ENCODE results near the gene GTF2F2.
"Not testable (repeated sequence)": the region's sequence is repeated elsewhere in the genome, so short reads cannot be mapped to it uniquely, and the experiment has no call there.

Gene GTF2F2

GRCh38 chr13:45180303-45180702 lies 60.0 kb downstream of the GTF2F2 start:
- intact Hi-C loops (cut with micrococcal nuclease): no loop called here
- no peaks in the 10 kb centered on the region for H3K27me3 Mint-ChIP-seq
- no peaks in the 10 kb centered on the region for H3K9me3 Mint-ChIP-seq
- peaks cover 6% of the 10 kb centered on the region for H3K4me1 Mint-ChIP-seq (ENCODE audit: low read depth)
- H3K27ac Mint-ChIP-seq: no peak overlapping the region
- peaks cover 48% of the 10 kb centered on the region for H3K36me3 Mint-ChIP-seq (ENCODE audit: low read depth)
- no peak overlapping the region for H3K4me3 Mint-ChIP-seq

DNA sequence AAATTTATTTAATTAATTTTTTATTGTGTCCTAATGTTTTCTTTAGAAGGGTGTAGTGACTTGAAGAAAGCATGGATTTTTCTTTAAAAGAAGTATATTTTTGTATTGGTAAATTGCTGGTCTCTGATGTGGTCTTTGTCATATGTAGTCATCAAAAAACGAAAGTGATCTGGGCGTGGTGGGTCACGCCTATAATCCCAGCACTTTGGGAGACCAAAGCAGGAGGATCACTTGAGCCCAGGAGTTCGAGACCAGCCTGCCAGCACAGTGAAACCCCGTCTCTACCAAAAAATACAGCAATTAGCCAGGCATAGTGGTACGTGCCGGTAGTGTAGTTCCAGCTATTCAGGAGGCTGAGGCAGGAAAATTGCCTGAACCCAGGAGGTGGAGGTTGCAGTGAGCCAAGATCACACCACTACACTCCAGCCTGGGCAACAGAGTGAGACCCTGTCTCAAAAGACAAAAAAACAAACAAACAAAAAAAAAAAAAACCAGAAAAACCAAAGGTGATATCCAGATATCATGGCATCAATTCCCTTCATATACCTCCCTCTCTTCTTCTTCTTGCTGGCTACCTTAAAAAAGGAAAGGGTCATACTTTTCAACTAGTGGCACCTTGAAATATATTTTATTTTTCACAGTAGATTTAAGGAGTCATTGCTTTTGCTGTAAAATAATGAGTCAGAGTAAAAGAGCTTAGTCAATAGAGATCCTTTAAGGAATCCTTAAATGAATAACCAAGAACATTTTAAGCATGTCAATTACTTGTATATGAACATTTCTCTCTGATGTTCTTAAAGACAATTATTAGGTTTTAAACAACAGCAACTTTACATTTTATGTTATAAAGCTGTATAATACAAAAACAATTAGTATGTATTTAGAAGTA lies 60.6 kb downstream of the GTF2F2 start:
- H3K27me3 Mint-ChIP-seq: no peaks in the 10 kb centered on the region

GRCh38 chr13:45184693-45185092 lies 64.4 kb downstream of the GTF2F2 start:
- no peak overlapping the region for H3K27ac Mint-ChIP-seq
- H3K4me3 Mint-ChIP-seq: no peak overlapping the region
- peaks cover 6% of the 10 kb centered on the region for H3K4me1 Mint-ChIP-seq (ENCODE audit: low read depth)
- no peaks in the 10 kb centered on the region for H3K27me3 Mint-ChIP-seq
- H3K36me3 Mint-ChIP-seq (ENCODE audit: low read depth): peaks cover 25% of the 10 kb centered on the region
- no peaks in the 10 kb centered on the region for H3K9me3 Mint-ChIP-seq
- intact Hi-C loops (cut with micrococcal nuclease): no loop called here

More for the DNA sequence above, 60.6 kb downstream of the GTF2F2 start:
- intact Hi-C loops (cut with micrococcal nuclease): no loop called here
- Mint-ChIP-seq H3K9me3 (no peaks in the 10 kb centered on the region), H3K4me3 (no peak overlapping the region), H3K36me3 (ENCODE audit: low read depth) (peaks cover 42% of the 10 kb centered on the region), H3K4me1 (ENCODE audit: low read depth) (peaks cover 6% of the 10 kb centered on the region), H3K27ac (no peak overlapping the region)

DNA sequence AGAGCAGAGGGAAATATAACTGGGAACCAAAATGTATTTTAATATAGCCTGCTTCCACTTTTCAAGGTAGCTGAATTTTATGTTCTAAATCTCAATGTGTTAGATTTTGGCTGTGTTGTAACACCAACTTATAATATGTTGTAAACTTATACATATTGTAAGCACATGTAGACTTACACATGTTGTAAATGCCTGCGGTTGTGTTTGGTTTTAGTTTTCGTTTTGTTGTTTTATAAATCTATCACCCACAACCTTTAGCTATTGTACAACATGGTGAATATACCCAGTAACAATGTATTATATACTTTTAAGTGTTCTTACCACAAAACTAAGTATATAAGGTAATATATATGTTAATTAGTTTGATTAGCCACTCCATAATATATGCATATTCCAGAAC lies 65.0 kb downstream of the GTF2F2 start:
- Mint-ChIP-seq H3K36me3 (ENCODE audit: low read depth) (peaks cover 25% of the 10 kb centered on the region), H3K27me3 (no peaks in the 10 kb centered on the region), H3K4me3 (no peak overlapping the region), H3K9me3 (no peaks in the 10 kb centered on the region), H3K27ac (no peak overlapping the region), H3K4me1 (ENCODE audit: low read depth) (peaks cover 6% of the 10 kb centered on the region)
- intact Hi-C loops (cut with micrococcal nuclease): no loop called here

DNA sequence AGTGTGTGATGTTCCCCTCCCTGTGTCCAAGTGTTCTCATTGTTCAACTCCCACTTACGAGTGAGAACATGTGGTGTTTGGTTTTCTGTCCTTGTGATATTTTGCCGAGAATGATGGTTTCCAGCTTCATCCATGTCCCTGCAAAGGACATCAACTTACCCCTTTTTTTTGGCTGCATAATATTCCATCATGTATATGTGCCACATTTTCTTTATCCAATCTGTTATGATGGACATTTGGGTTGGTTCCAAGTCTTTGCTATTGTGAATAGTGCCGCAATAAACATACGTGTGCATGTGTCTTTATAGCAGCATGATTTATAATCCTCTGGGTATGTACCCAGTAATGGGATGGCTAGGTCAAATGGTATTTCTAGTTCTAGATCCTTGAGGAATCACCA lies 68.8 kb downstream of the GTF2F2 start:
- H3K27me3 Mint-ChIP-seq; intact Hi-C loops (cut with micrococcal nuclease); H3K4me3 Mint-ChIP-seq; H3K9me3 Mint-ChIP-seq; H3K27ac Mint-ChIP-seq: not testable (repeated sequence)
- Mint-ChIP-seq H3K4me1 (ENCODE audit: low read depth) (peaks cover 14% of the 10 kb centered on the region), H3K36me3 (ENCODE audit: low read depth) (peaks cover 10% of the 10 kb centered on the region)

DNA sequence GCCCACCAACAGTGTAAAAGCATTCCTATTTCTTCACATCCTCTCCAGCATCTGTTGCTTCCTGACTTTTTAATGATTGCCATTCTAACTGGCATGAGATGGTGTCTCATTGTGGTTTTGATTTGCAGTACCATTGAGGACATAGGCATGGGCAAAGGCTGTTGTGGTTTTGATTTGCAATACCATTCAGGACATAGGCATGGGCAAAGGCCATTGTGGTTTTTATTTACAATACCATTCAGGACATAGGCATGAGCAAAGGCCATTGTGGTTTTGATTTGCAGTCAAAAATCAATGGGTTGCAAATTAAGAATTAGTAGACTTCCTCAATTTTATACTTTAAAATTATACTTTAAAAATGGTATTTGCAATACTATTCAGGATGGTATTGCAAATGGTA lies 69.2 kb downstream of the GTF2F2 start:
- H3K36me3 Mint-ChIP-seq (ENCODE audit: low read depth); H3K4me3 Mint-ChIP-seq; intact Hi-C loops (cut with micrococcal nuclease); H3K27ac Mint-ChIP-seq; H3K27me3 Mint-ChIP-seq; H3K9me3 Mint-ChIP-seq: not testable (repeated sequence)
- H3K4me1 Mint-ChIP-seq (ENCODE audit: low read depth): peaks cover 14% of the 10 kb centered on the region

DNA sequence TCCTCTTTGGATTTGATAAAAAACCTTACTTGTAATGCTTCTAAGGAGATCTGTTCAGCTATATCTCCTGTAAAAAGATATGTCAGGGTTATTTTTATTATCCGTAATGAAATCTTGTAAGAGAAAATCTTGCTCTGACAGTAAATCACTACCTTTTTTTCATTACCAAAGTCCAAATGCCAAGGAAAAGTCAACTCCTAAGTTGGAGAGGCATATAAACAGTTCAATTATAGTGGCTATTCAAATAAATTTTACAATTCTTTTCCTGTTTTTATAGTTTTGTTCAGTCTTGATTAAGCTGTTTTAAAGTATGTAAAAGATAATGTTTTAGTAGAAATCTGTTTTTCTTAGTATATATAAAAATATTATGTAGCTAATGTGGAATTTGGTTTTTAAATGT lies 71.6 kb downstream of the GTF2F2 start:
- Mint-ChIP-seq H3K9me3 (no peaks in the 10 kb centered on the region), H3K27ac (no peak overlapping the region), H3K36me3 (ENCODE audit: low read depth) (no peaks in the 10 kb centered on the region), H3K4me1 (ENCODE audit: low read depth) (peaks cover 24% of the 10 kb centered on the region), H3K27me3 (no peaks in the 10 kb centered on the region), H3K4me3 (no peak overlapping the region)
- intact Hi-C loops (cut with micrococcal nuclease): loop anchor here (10.0 kb wide), 1 partner anchor 137 kb away; no protein-coding TSS in a partner anchor

DNA sequence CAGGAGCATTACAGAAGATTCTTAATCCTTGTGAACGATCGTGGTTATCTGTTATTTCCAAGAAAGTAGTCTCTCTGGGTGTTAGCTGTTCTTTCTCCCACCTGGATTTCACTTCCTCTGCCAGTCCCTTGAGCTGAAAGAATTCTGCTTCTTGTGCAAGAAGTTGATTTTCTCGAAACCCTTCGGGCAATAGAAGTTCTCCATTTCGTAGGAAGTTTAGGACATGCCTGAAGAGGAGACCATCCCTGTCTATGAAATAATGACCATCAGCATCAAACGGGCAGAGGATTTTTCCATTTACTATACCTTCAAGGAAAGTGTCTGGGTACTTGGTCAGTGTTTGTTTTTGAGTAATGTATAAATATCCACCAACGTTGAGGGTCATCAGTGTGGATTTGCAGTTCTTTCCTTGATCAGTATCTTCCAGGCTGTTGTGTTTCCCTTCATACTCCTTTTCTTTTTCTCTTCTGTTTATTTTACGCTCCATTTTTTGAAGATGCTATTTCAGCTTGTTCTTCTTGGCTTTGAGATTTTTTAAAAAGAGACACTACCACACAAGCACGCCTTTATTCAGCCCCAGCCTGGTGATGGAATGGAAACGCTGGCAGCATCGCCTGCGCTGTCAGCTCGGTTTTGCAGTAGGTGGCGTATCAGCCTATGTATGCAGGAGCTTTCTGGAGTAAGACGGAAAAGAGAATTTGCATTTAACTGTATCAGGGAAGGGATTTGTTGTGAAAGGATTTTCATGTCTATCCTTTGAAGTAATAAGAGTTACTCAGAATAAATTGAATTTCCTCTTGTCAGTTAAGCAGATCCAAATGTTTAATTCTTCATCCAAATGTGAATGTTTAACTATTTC lies 74.0 kb downstream of the GTF2F2 start:
- peaks cover 35% of the 10 kb centered on the region for H3K4me1 Mint-ChIP-seq (ENCODE audit: low read depth)
- H3K9me3 Mint-ChIP-seq: no peaks in the 10 kb centered on the region
- H3K27ac Mint-ChIP-seq: peak overlapping the region; percentile 40
- peak overlapping the region; percentile 27 for H3K4me3 Mint-ChIP-seq
- no peaks in the 10 kb centered on the region for H3K36me3 Mint-ChIP-seq (ENCODE audit: low read depth)
- no peaks in the 10 kb centered on the region for H3K27me3 Mint-ChIP-seq
- intact Hi-C loops (cut with micrococcal nuclease): loop anchor here (10.0 kb wide), 1 partner anchor 140 kb away; no protein-coding TSS in a partner anchor

DNA sequence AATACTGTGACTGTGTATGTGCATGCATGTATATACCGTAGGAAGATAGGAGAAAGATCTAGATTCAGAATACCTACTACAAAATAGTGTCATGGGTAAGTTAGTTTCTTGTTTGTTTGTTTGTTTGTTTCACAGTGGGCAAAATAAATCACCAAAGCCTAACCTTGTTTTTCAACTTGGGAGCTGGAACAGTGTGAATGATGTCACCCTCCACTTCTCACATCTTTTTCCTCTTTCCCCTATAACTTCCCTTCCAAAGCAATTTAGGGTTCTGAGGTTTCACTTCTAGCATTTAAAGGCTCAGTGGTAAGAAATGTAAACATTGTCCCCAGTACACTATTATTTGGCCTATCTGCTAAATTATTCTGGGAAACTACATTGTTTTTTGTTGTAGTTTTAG lies 75.1 kb downstream of the GTF2F2 start:
- Mint-ChIP-seq H3K36me3 (ENCODE audit: low read depth) (no peaks in the 10 kb centered on the region), H3K4me1 (ENCODE audit: low read depth) (peaks cover 42% of the 10 kb centered on the region), H3K27me3 (no peaks in the 10 kb centered on the region), H3K4me3 (no peak overlapping the region), H3K27ac (no peak overlapping the region), H3K9me3 (no peaks in the 10 kb centered on the region)
- intact Hi-C loops (cut with micrococcal nuclease): loop anchor here (10.0 kb wide), 1 partner anchor 141 kb away; no protein-coding TSS in a partner anchor

DNA sequence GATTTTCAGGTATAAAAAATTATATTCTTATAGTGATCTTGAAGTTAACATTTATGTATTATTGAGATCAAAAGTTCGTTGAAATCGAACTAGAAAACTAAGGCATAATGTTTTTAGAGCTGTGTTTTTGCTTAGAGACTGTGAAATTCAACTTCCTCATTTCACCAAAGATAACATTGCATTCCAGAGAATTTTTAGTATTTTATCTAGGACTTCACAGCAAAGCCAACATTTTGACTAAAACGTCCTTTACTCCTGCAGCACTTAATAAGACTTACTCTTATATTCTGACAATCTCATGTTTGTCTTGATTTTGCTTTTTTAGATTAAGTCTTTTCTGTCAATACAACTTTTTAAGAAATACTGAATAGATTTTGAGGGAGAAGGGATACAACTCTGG lies 75.8 kb downstream of the GTF2F2 start:
- Mint-ChIP-seq H3K36me3 (ENCODE audit: low read depth) (no peaks in the 10 kb centered on the region), H3K4me3 (no peak overlapping the region), H3K9me3 (no peaks in the 10 kb centered on the region), H3K27ac (no peak overlapping the region), H3K27me3 (no peaks in the 10 kb centered on the region), H3K4me1 (ENCODE audit: low read depth) (peaks cover 47% of the 10 kb centered on the region)
- intact Hi-C loops (cut with micrococcal nuclease): loop anchor here (10.0 kb wide), 1 partner anchor 141 kb away; no protein-coding TSS in a partner anchor

GRCh38 chr13:45196622-45197021 lies 76.3 kb downstream of the GTF2F2 start:
- Mint-ChIP-seq H3K9me3 (no peaks in the 10 kb centered on the region), H3K27ac (no peak overlapping the region), H3K36me3 (ENCODE audit: low read depth) (peaks cover 3% of the 10 kb centered on the region), H3K4me3 (no peak overlapping the region), H3K4me1 (ENCODE audit: low read depth) (peaks cover 47% of the 10 kb centered on the region), H3K27me3 (no peaks in the 10 kb centered on the region)
- intact Hi-C loops (cut with micrococcal nuclease): loop anchor here (10.0 kb wide), 1 partner anchor 142 kb away; no protein-coding TSS in a partner anchor

- intact Hi-C loops (cut with micrococcal nuclease): loop anchor here (10.0 kb wide), 1 partner anchor 143 kb away; no protein-coding TSS in a partner anchor
- H3K27ac Mint-ChIP-seq: no peak overlapping the region
- H3K4me3 Mint-ChIP-seq: no peak overlapping the region
- H3K27me3 Mint-ChIP-seq: no peaks in the 10 kb centered on the region
- peaks cover 47% of the 10 kb centered on the region for H3K4me1 Mint-ChIP-seq (ENCODE audit: low read depth)
- H3K9me3 Mint-ChIP-seq: no peaks in the 10 kb centered on the region
- peaks cover 11% of the 10 kb centered on the region for H3K36me3 Mint-ChIP-seq (ENCODE audit: low read depth)
Measured at GRCh38 chr13:45198041-45198440, 77.7 kb downstream of the GTF2F2 start.

GRCh38 chr13:45198924-45199323 lies 78.6 kb downstream of the GTF2F2 start:
- Mint-ChIP-seq H3K4me1 (ENCODE audit: low read depth) (peaks cover 39% of the 10 kb centered on the region), H3K27me3 (no peaks in the 10 kb centered on the region), H3K9me3 (no peaks in the 10 kb centered on the region), H3K4me3 (no peak overlapping the region), H3K36me3 (ENCODE audit: low read depth) (peaks cover 11% of the 10 kb centered on the region), H3K27ac (no peak overlapping the region)
- intact Hi-C loops (cut with micrococcal nuclease): loop anchor here (10.0 kb wide), 1 partner anchor 144 kb away; no protein-coding TSS in a partner anchor

DNA sequence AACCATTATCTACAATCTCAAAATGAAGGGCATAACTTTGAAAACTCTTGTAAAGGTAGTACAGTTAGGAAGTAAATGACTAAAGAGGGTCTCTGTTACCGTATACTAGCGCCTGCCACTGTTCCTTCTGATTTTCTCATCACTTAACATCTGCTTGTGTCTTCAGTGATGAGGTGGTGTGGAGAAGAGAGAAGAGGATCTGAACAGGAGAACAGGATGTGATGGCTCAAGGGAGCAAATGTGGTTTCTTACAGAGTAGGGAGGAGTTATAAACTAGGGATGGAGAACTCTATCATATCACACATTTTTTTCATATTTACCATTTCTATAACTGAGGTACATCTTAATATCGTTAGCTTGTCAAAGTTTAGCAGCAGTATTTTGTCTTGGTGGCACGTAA lies 79.4 kb downstream of the GTF2F2 start:
- H3K4me3 Mint-ChIP-seq: no peak overlapping the region
- H3K9me3 Mint-ChIP-seq: peaks cover 5% of the 10 kb centered on the region
- peaks cover 11% of the 10 kb centered on the region for H3K36me3 Mint-ChIP-seq (ENCODE audit: low read depth)
- intact Hi-C loops (cut with micrococcal nuclease): loop anchor here (10.0 kb wide), 1 partner anchor 145 kb away; no protein-coding TSS in a partner anchor
- H3K4me1 Mint-ChIP-seq (ENCODE audit: low read depth): peaks cover 32% of the 10 kb centered on the region
- no peaks in the 10 kb centered on the region for H3K27me3 Mint-ChIP-seq
- no peak overlapping the region for H3K27ac Mint-ChIP-seq

Data from dendritic cell treated with granulocyte-macrophage colony-stimulating factor and Interleukin-4, amounts not matched to agents 40 ng/mL and 50 ng/mL, for 4 days (primary cell).